GM19023 (cell line): ENCODE results near the gene ZNF778.
"Not testable (repeated sequence)": the region's sequence is repeated elsewhere in the genome, so short reads cannot be mapped to it uniquely, and the experiment has no call there.

Experiments used
- ATAC-seq: cut with Tn5 transposase; IDR thresholded peaks from one replicate; pipeline ENCODE4 v1.9.1; 2021; ENCODE audit warnings: mild to moderate bottlenecking, moderate library complexity; ENCODE audit not compliant: unreplicated experiment

The ZNF778 gene

DNA sequence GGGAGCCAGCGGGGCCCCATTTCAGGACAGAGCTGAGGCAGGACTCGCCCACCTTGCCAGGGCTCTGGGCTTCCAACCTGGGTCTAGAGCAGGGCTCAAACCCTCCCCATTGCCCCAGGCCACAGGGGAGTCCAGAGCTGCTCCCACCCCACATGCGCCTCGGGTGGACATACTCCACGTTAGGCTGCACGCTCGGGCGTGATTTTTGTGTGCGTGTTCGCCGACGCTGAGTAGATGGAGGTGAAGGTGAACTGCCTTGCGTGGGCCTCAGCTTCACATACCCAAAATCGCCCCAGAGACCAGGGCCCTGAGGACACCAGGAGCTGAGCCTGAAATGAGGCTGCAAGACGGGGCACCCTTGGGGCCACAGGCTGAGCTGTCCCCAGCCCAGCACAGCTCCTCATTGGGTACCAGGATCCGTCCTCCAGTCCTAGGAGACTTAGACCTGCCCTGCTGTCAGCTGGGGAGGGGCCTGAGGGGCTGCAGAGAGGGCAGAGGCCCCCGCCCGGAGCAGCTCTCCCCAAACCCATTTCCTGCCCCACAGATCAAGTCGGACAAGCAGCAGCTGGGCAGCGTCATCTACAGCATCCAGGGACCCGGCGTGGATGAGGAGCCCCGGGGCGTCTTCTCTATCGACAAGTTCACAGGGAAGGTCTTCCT lies 37.7 kb upstream of the ZNF778 start:
- ATAC-seq = no peak

DNA sequence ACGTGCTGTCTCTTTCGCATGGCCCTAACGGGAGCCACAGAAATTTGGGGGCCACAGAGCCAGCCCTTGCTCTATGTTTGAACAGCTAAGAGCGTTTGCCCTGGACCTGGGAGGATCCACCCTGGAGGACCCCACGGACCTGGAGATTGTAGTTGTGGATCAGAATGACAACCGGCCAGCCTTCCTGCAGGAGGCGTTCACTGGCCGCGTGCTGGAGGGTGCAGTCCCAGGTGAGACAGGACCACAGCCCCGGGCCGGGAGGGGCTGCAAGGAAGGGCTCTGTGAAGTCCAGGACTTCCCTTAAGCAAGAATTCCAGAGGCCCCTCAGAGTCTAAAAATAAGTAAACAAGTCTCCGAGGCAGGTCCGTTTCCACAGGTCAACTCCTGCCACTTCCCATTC lies 34.0 kb upstream of the ZNF778 start:
- no peak for ATAC-seq

DNA sequence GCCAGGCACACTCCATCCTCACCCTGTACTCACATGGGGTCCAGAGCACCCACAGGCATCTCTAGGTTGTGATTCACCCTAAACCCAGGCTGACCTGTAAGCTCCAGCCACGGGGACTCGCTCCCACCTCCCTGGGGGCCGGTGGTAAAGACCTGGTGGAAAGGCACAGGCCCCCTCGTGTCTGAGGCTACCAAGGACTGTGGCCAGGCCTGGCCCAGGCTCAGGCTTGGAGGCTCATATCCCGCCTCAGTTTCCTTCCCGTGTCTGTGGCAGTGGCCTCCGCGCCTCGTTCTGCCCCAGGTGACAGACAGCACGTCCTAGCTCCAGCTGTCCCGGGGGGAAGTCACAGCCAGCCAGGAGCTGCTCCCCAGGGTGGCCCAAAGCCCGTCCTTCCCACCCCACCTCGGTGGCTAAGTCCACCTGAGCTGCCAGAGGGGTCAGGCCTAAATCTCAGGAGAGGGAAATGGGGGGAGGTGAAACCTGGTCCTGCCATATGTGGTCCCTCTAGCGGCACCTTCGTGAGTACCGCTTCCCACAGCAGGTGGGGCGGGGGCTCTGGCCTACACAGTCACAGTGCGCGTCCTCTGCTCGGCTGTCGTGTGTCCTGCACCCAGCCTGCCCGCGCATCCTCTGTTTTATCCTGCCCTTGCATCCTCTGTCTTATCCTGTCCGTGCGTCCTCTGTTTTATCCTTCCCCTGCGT lies 33.4 kb upstream of the ZNF778 start:
- ATAC-seq = no peak

GRCh38 chr16:89184677-89184932 lies 32.9 kb upstream of the ZNF778 start:
- ATAC-seq = no peak

GRCh38 chr16:89184933-89185794 lies 32.3 kb upstream of the ZNF778 start:
- no peak for ATAC-seq

- ATAC-seq = not testable (repeated sequence)
Measured at GRCh38 chr16:89185887-89186592, 31.5 kb upstream of the ZNF778 start.

GRCh38 chr16:89186593-89187031 lies 30.9 kb upstream of the ZNF778 start:
- not testable (repeated sequence) for ATAC-seq

DNA sequence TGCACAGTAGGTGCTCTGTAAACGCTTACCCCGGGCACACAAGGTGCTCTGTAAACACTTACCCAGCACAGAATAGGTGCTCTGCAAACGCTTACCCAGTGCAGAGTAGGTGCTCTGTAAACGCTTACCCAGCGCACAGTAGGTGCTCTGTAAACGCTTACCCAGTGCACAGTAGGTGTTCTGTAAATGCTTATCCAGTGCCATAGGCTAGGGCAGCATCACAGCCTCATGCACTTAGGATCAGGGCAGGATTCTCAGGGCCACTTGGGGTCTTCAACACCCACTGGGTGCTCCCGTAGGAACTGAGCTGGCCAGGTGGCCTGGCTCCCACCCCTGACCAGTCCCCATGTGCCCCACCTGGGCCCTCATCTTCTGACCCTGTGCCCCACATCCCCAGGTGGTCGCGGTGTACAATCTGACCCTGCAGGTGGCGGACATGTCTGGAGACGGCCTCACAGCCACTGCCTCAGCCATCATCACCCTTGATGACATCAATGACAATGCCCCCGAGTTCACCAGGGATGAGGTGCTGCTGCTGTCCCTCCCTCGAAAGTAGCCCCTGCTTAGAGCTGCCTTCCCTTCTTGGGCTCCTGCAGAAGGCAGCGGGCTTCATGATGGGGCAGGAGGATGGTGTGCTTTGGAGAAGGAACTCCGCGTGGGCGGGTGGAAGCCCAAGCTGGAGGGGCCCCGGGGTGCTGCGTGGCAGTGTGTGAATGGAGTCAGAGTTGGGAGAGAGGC lies 30.3 kb upstream of the ZNF778 start:
- ATAC-seq = no peak

GRCh38 chr16:89187770-89188392 lies 29.6 kb upstream of the ZNF778 start:
- no peak for ATAC-seq

- not testable (repeated sequence) for ATAC-seq
Measured at GRCh38 chr16:89188471-89189357, 28.8 kb upstream of the ZNF778 start.

DNA sequence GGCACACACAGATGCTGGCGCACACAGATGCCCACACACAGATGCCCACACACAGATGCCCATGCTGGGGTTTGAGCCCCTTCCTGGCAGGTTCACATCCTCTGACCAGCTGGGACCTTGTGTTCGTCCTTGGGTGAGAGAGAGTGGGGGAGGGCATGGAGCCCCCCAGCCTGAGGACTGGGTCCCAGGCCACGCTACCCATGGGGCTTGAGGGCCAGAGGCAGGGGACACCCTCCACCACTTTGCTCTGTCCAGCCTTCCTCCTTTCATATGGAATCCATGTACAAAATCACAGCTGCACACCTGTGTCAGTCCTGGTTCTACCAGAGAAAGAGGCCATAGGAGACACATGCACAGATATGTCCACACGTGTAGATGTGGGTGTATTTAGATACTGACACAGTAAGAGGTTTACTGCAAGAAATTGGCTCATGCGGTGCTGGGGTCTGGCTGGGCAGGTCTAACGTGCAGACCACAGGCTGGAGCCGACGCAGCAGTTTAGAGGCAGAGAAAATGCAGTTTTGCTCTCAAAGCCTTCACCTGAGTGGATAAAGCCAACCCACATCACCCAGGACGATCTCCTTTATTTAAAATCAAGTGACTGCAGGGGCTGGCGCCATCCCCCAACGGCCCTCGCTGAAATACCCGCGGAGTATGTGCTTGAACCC lies 28.0 kb upstream of the ZNF778 start:
- no peak for ATAC-seq

DNA sequence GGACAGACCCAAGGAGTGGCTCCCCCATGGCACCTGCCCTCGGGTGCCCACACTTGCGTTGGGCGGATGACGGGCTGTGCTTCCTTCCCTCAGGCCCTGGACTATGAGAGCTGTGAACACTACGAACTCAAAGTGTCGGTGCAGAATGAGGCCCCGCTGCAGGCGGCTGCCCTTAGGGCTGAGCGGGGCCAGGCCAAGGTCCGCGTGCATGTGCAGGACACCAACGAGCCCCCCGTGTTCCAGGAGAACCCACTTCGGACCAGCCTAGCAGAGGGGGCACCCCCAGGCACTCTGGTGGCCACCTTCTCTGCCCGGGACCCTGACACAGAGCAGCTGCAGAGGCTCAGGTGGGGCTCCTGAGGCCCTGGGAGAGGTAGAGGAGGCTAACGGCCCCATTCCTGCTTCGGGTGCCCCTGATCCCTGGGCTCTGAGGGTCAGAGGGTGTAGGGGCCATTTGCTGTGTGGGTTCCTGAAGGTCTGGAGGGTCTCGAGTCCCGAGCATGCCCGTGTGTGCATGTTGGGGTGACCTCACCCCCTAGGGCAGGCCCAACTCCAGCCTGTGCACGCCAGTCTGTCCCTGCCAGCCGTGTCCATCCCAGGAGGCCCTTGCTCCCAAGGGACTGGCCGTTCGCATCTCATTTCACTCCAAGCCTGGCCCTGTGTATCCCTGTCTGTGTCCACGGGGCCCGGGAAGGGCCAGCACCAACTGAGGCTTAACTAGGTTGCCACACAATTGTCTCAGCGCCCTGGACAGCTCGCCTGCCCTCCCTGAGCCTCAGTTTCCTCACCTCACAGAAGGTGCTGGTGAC lies 27.1 kb upstream of the ZNF778 start:
- no peak for ATAC-seq

GRCh38 chr16:89191033-89191900 lies 26.2 kb upstream of the ZNF778 start:
- ATAC-seq = no peak

DNA sequence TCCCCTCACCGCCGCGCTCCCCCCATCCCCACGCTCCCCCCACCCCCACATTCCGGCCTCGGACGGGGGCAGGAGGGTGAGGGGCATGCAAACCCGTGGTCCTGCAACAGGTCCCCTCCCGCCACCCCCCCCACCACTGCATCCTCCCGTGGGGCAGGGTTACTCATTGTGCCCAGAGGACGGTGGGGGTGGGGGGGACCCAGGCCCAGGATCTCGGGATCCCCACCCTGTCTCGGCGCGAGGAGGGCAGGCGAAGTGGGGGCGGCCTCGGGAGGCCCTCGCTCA lies 25.7 kb upstream of the ZNF778 start:
- ATAC-seq = no peak

DNA sequence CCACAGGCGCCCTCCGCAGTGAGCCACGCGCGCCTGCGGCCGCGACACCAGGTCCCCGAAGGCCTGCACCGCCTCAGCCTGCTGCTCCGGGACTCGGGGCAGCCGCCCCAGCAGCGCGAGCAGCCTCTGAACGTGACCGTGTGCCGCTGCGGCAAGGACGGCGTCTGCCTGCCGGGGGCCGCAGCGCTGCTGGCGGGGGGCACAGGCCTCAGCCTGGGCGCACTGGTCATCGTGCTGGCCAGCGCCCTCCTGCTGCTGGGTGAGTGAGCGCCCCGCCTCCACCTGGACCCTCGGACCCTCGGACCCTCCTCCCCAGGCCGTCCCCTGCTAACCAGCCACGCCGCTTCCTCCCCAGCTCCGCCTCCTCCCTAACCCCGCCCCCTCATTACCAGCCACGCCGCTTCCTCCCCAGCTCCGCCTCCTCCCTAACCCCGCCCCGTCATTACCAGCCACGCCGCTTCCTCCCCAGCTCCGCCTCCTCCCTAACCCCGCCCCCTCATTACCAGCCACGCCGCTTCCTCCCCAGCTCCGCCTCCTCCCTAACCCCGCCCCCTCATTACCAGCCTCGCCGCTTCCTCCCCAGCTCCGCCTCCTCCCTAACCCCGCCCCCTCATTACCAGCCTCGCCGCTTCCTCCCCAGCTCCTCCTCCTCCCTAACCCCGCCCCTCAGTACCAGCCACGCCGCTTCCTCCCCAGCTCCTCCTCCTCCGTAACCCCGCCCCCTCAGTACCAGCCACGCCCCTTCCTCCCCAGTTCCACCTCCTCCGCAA lies 25.1 kb upstream of the ZNF778 start:
- ATAC-seq = not testable (repeated sequence)

- no peak for ATAC-seq
Measured at GRCh38 chr16:89192956-89193575, 24.4 kb upstream of the ZNF778 start.
